Coronary artery (tissue), 2 donors: ENCODE measurements around the gene RAD51B.

ENCODE experiments used
- DNase-seq: peaks from one replicate; pipeline ENCODE4 v3.0.0-alpha.2; 2017; ENCODE audit warnings: low spot score
- H3K27ac ChIP-seq, 2 donors: fragments of 200-600 bp; sonication (generic); one replicate each; pipeline ENCODE4 v1.5.1; 2016 to 2019
- H3K4me3 ChIP-seq: fragments of 200-600 bp; sonication (generic); 2 replicates; pipeline ENCODE4 v1.5.1; 2016; ENCODE audit warnings: mild to moderate bottlenecking, moderate library complexity
- TF ChIP-seq, protein P1 (sequence below): fragments of 200-600 bp; sonication (generic); IDR thresholded peaks from one replicate; pipeline ENCODE4 v1.5.1; 2019; ENCODE audit warnings: antibody characterized with exemption

RAD51B gene

DNA sequence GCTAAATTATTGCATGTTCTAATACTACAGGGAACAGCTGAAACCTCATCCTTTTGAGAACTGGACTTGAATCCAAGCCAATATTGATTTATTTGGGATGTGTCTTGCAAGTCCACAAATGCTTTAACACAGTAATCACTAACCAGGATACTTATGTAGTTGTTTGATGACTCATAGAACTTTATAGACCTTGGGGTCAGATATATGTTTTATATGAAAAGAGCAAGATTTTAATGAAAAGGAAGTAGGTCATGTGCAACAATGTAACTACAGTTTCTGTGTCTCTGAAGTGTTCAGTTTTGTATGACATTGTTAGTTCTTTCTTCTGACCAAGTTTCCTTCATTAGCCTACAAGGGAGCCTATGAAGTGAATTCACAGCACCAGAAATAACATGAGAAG is 621.2 kb downstream of the RAD51B start:
- Histone ChIP-seq H3K4me3 (no peak overlapping the region), H3K27ac (no peak overlapping the region)
- DNase-seq, result no peak
- TF ChIP-seq, protein P1, sequence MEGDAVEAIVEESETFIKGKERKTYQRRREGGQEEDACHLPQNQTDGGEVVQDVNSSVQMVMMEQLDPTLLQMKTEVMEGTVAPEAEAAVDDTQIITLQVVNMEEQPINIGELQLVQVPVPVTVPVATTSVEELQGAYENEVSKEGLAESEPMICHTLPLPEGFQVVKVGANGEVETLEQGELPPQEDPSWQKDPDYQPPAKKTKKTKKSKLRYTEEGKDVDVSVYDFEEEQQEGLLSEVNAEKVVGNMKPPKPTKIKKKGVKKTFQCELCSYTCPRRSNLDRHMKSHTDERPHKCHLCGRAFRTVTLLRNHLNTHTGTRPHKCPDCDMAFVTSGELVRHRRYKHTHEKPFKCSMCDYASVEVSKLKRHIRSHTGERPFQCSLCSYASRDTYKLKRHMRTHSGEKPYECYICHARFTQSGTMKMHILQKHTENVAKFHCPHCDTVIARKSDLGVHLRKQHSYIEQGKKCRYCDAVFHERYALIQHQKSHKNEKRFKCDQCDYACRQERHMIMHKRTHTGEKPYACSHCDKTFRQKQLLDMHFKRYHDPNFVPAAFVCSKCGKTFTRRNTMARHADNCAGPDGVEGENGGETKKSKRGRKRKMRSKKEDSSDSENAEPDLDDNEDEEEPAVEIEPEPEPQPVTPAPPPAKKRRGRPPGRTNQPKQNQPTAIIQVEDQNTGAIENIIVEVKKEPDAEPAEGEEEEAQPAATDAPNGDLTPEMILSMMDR, result no peak

DNA sequence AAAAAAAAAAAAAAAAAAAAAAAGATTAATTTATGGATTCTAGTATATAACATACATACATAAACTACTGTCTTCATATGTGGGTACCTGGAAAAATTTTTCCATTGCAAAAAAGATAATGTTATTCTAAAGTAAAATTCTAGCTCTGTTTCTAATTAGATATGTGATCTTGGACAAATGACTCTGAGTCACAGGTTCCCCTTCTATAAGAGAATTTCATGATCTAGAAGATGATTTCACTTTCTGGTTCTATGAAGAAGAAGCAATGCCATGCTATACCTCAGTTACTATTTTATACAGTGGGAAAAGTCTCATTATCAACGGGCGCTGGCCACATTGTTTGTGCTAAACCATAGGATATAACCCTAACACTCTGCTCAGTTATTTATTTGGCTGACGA is 622.0 kb downstream of the RAD51B start:
- DNase-seq, result no peak
- H3K27ac ChIP-seq, result no peak overlapping the region
- TF ChIP-seq, protein P1, result no peak
- no peak overlapping the region for H3K4me3 ChIP-seq

DNA sequence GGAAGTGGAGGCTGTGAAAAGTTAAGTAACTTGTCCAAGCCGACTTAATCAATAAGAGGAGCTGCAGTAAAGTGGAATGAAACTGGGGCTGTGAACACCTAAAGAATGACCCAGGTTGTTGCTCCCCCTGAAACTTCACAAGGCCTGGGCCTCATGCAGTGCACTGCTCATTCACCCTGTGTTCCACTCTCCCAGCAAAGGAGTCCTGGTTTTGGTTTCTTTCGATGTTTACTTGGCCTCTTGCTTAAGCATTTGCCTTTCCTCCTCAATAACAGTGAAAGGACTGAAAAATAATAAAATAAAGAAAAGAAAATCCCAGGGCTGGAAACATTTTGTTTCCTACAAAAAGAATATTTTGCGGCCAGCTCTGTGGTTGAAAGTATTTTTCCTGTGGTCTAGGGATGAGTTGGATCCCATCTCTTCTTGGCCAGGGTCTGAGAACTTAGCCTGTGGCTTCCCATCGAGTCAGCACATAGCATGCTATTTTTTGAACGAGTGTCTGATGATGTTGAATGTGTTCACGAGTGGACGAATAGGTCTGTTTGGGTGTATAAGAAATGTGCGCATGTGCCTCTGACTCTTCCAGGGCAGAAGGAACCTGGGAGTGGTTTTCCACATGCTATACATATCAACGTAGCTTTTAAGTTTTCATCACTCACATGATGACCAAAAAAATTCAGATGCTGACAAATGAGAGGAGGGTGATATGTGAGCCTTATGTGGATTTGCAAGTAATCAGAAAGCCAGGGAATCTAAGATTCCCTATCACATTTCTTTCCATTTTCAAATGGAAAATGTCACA is 623.5 kb downstream of the RAD51B start:
- Histone ChIP-seq H3K4me3 (no peak overlapping the region), H3K27ac (peak overlapping the region in 1 of 2 donors; percentile 43)
- no peak for DNase-seq
- TF ChIP-seq, protein P1, result no peak

DNA sequence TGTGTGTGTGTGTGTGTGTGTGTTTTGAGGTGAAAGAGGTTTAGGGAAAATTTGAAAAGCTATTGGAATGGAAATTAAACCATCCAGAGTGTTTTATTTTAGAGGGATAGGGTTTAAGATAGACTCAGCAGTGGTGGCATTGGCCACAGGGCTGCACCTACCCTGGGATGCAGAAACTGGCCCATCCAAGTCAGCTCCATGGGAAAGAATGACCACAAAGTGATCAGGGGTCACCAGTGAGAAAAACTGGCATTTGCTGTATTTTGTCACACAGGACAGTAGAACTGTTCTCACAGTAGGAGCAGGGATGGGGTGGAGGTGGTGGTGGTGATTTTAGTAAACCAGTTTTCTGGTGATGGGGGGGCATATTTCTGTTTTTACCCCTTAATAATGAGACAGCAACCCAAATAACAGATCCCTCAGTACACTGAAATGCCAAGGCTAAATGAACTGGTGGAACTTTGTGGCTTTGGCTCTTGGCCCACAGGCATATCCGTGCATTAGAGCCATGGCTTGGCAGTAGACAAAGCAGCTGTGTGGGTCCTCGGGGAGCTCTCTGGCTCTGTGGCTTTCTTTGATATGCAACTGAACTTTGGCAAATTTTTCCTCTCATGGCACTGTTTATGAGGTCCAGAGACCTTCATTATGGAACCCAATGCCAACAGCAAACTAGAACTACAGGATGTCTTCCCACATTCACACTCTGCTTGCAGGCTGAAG is 625.0 kb downstream of the RAD51B start:
- peak overlapping the region in 1 of 2 donors; percentile 66 for H3K27ac ChIP-seq
- TF ChIP-seq, protein P1, result no peak
- no peak overlapping the region for H3K4me3 ChIP-seq
- no peak for DNase-seq

DNA sequence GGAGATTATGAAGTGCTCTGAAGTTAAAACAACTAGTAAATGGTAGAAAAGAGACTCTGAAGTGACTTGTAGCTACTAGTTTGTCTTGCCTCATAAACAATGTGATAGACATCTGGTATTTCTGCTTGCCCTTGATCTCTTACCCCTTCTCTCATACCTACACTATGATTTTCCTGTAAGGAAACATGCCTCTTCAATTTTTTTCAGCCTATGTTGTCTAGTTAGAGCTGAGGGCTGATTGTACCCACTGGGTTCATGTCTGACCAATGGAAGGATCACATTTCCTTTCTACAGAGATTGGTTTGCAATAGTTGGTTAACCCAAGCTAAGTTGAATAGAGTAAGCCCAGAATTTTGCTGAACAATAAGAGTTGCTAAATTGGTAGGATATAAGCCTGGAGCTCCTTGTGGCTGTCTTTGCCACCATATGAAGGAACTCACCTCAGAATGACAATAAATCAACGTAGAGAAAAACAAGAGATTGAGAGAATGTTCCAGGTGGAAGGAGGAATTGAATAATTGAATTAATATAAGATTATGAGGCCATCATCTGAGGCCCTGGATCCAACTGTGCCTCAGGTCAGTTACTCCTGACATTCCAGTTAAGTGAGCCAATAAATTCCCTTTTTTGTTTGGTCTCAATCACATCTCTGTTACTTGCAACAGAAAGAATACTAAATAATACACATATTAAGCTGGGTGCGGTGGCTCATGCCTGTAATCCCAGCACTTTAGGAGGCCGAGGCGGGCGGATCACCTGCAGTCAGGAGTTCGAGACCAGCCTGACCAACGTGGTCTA is 626.9 kb downstream of the RAD51B start:
- DNase-seq, result no peak
- Histone ChIP-seq H3K4me3 (no peak overlapping the region), H3K27ac (no peak overlapping the region)
- TF ChIP-seq, protein P1, result no peak

DNA sequence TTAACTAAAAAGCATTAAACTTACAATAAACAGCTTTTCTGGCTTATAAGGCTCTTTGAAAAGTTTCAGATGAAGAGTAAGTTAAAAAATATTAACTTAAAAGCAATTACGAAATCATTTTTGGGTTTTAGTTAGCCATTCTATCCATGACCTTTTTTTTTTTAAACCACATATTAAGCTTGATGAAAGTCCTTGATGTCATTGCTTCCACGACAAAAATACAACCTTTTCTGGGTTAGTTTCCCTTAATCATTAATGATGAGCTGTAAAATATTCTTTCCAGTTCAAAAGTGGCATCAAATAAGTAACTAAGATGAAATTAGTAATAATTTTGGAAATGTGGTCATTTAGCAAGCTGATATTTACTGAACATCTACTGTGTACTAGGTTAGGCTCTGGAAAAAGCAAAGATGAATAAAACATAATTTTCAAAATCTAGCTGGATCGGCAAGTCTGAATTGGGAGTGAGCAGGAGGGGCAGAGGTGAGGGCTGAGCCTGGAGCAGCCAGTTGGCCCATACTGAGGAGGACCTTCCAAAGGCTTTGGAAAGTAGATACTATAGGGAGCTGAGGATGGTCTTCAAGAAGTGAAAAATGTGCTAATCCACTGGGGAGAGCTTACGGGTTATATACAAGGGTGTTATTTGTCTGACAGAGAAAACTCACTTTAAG is 628.1 kb downstream of the RAD51B start:
- H3K27ac ChIP-seq, result no peak overlapping the region
- H3K4me3 ChIP-seq, result no peak overlapping the region
- TF ChIP-seq, protein P1, result no peak
- DNase-seq, result no peak
